ENCODE data around the gene RASSF4. TPM values are rescaled to one million over a fixed set of nuclear protein-coding genes. Genes with fewer than 3 reads are reported as not detected.

The RASSF4 gene
- total RNA-seq, 1 experiment from 2014 or later = 11.1 TPM

- DNase-seq (ENCODE audit: low read depth) = no peak
Measured at GRCh38 chr10:44947371-44948152, 12.0 kb upstream of the RASSF4 start.

GRCh38 chr10:44948642-44949041 lies 11.0 kb upstream of the RASSF4 start:
- no peak for DNase-seq (ENCODE audit: low read depth)

- no peak for DNase-seq (ENCODE audit: low read depth)
Measured at GRCh38 chr10:44949127-44949802, 10.3 kb upstream of the RASSF4 start.

- DNase-seq (ENCODE audit: low read depth) = no peak
Measured at GRCh38 chr10:44949915-44950314, 9.7 kb upstream of the RASSF4 start.

DNA sequence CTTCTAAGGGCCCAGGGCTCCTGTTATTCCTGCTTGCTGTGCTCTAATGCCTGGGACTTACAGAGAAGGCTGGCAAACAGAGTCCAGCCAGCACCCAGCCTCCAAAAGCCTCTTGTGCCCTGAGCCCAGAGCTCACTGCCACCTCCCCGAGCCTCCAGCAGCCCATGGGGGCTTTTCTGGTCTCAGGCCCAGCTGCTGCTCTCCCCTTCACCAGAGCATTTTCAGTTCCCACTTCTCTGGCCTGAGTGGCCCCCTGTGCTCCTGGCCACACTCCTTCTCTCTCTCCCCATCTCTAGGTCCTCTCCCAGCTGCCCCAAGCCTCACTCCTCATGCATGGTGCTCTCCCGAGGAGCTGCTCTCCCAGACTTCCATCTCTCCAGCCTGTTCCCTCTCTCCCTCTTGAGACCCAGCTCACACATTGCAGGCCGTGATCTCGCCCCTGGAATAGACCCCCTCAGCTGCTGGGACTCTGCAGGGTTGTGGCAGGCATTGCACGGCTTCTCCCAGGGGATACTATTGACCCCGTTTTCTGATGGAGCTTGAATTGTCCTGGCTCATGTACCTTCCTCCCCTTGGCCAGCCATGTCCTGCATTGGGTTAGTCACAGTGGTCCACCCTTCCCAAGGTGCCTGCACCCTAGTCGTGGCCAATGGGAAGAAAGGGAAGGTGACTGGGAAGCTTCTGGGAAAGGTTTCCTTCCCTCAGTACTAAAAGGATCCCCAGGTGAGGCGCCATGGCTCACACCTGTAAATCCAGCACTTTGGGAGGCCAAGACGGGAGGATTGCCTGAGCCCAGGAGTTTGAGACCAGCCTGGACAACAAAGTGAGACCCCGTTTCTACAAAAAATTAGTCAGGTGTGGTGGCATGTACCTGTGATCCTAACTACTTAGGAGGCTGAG lies 9.0 kb upstream of the RASSF4 start:
- DNase-seq (ENCODE audit: low read depth) = no peak

DNA sequence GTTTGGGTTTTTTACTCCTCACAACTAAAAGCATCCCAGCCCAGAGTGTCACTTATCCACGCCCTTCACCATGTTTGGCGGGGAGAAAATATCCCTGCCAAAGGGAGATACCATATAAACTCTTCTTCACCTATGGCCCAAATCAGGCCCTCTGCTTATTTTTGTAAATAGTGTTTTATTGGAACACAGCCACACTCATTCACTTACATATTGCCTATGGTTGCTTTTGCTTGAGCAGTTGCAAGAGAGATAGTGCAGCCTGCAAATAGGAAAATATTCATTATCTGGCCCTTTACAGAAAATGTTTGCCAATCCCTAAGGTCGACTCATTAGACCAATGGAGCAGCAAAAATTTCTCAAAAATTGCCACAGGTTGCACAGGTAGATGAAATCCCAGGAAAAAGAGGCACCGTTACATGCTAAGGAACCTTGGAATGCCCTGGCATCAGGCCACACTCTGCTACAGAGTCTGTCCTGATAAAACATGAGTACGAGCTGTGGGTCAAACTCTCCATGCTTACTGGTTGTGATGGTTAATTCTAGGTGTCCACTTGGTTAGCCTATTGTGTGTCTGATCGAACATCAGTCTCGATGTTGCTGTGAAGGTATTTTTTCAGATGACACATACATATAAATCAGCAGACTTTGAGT lies 7.9 kb upstream of the RASSF4 start:
- no peak for DNase-seq (ENCODE audit: low read depth)

DNA sequence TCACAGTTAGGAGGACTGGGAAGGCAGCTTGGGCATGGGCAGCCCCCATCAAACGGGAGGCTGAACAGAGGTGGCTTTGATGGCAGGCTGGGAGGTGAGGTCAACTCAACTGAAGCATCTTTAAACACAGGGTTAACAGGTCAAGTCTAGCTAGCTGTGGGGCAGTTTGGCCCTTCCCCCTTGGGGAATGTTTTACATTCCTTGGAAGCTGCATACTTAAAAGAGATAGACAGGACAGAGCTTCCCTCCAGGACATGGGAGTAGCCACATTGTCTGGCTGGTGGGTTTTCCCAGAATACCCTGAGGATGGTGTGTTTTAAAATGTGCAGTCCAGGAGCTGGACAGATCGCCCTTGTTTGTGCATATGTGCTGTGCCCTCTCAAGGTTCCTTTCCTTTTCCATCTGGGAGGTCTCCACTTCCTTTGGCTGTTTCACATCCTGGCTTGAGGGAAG lies 6.8 kb upstream of the RASSF4 start:
- peak; percentile 67 for DNase-seq (ENCODE audit: low read depth)

- no peak for DNase-seq (ENCODE audit: low read depth)
Measured at GRCh38 chr10:44954042-44954441, 5.6 kb upstream of the RASSF4 start.

DNA sequence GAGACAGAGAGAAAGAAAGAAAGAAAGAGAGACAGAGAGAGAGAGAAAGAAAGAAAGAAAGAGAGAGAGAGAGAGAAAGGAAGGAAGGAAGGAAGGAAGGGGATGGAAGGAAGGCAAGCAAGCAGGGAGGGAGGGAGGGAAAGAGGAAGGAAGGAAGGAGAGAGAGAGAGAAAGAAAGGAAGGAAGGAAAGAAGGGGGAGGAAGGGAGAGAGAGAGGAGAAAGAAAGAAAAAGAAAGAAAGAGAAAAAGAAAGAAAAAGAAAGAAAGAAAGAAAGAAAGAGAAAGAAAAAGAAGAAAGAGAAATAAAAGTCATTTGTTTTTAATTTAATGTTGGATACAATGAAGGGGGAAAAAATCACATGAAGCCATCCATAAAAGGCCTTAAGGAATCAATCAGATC lies 4.6 kb upstream of the RASSF4 start:
- DNase-seq (ENCODE audit: low read depth) = no peak

DNA sequence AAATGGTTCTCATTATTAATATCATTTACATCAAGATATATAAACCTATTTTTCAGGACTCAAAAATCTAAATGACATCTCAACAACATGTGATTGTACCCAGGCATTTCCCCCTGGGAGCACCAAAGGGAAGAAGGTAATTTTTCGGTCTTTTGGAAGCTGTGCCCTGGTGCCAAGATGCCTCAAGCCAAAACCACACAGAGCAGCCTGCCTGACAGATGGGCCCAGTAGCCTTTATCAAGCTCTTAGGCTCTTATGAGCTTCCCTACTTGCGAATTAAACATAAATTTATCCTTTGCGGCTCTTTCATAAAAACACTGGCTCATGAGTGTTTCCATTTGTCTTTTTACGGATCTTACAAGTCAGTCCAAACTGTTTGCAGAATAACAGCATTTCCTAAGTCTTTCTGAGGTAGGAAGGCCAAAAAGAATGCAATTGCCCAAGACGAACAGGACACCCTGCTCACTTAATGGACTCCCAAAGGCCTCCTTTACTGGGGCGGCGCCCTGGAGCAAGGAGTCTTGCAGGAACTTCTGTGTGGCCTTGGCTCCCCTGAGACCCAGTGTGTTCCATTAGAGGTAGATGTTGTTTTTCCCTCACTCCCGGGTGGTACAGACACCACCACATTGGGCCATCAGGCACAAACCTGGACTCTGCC lies 4.1 kb upstream of the RASSF4 start:
- no peak for DNase-seq (ENCODE audit: low read depth)

- no peak for DNase-seq (ENCODE audit: low read depth)
Measured at GRCh38 chr10:44956226-44956625, 3.4 kb upstream of the RASSF4 start.

GRCh38 chr10:44956717-44957706 lies 2.6 kb upstream of the RASSF4 start:
- no peak for DNase-seq (ENCODE audit: low read depth)

- DNase-seq (ENCODE audit: low read depth) = peak; percentile 53
Measured at GRCh38 chr10:44958196-44958897, 1.3 kb upstream of the RASSF4 start.

DNA sequence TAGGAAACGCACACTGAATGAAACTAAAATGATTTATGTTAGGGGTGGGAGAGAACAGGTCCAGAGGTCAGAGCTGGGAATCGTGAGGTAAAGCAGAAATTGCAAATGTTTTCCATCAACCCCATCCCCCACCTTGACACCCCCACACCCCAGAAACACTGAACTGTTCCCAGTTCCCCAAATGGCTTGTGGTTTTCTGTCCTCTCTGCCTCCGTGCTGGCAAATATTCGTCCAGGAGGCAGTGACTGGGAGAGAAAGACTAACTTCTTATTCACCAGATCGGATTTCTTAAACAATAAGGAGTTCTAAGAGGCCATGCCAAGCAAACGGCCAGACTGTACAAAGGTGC lies 730 bp upstream of the RASSF4 start:
- DNase-seq (ENCODE audit: low read depth) = no peak

GRCh38 chr10:44960088-44960460 lies 472 bp downstream of the RASSF4 start:
- DNase-seq (ENCODE audit: low read depth) = no peak

DNA sequence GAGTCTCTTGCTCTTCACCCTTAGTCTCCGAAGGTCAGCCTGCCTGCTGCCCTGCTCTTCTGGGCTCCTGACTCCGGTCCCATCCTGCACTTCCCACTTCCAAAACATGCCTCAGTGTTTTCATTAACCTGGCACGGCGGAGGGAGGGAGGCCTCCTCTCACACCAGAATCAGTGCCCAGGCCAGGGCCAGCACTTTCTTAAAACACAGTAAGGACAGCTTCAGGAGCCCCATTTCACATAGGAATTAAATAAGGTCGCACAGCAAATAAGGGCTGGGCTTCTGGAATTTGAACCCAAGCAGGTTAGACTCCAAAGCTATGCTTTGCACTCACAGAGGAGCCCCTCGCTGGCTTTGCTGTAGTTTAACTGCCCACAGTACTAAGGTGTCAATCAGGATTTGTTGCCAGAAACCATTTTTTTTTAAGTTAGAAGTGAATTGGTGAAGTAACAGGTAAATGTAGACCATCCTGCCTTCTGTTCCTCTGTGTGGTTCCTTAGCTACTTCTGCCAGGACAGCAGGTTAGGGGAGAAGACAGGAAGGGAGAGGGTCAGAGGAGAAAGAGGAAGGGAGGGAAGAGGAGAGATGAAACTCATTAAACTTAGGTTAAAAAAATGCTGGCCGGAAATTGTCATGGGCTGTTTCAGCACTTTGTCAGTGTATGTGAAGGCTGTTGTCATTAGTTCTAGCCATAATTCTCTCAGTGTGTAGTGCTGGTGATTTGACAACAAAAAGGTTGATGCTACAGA lies 1.1 kb downstream of the RASSF4 start:
- DNase-seq (ENCODE audit: low read depth) = no peak

GRCh38 chr10:44961230-44961571 lies 1.6 kb downstream of the RASSF4 start:
- no peak for DNase-seq (ENCODE audit: low read depth)

- no peak for DNase-seq (ENCODE audit: low read depth)
Measured at GRCh38 chr10:44961931-44962750, 2.5 kb downstream of the RASSF4 start.
